IMR-90 (cell line): Measurements from ENCODE around the gene RALGPS2. TPM values are rescaled to one million over a fixed set of nuclear protein-coding genes. Genes with fewer than 3 reads are reported as not detected.

Experiments used
- ATAC-seq: fragments of 200-7000 bp; cut with Tn5 transposase; 2 replicates; pipeline ENCODE4 v1.9.1; 2020; ENCODE audit warnings: low read depth, mild to moderate bottlenecking, moderate library complexity
- BruUV-seq: library from RNA; stranded (reverse); fragments of 400-500 nt; replicated peaks from 2 replicates; lab custom pipeline; 2021; lab: Mats Ljungman, UMichigan
- CTCF ChIA-PET: fragments of 300-600 bp; formaldehyde crosslinking; extraction: SDS; loops from one replicate; lab custom pipeline; 2021; ENCODE audit warnings: antibody characterized with exemption; lab: Yijun Ruan, JAX
- POLR2A ChIA-PET: fragments of 300-600 bp; sonication (Branson Sonifier 250); formaldehyde crosslinking; loops from one replicate; lab custom pipeline; 2022; ENCODE audit warnings: antibody characterized with exemption; ENCODE audit not compliant: unreplicated experiment; lab: Charles Lee
- DNase-seq: peaks from one replicate; pipeline ENCODE4 v3.0.0; 2013
- H2AFZ ChIP-seq: replicated peaks from 2 replicates; pipeline ENCODE3; 2013; ENCODE audit warnings: low read length, mild to moderate bottlenecking; ENCODE audit not compliant: poor library complexity
- H2AK5ac ChIP-seq: 2 replicates; pipeline ENCODE4 v1.6.1; 2013; ENCODE audit warnings: low read depth, low read length, inconsistent platforms
- H2AK9ac ChIP-seq: replicated peaks from 2 replicates; pipeline ENCODE3; 2013; ENCODE audit warnings: mild to moderate bottlenecking, low read depth, low read length, moderate library complexity; ENCODE audit not compliant: poor library complexity
- H2BK120ac ChIP-seq: 2 replicates; pipeline ENCODE4 v1.6.1; 2013; ENCODE audit warnings: low read depth, low read length, inconsistent platforms
- H2BK15ac ChIP-seq: 3 replicates; pipeline ENCODE4 v1.6.1; 2013; ENCODE audit warnings: low read depth, low read length, inconsistent platforms
- H2BK20ac ChIP-seq: 2 replicates; pipeline ENCODE4 v1.6.1; 2013; ENCODE audit warnings: low read depth, mild to moderate bottlenecking, inconsistent platforms, low read length, moderate library complexity
- H2BK5ac ChIP-seq: 2 replicates; pipeline ENCODE4 v1.6.1; 2013; ENCODE audit warnings: mild to moderate bottlenecking, low read depth, low read length, inconsistent platforms; ENCODE audit not compliant: poor library complexity, severe bottlenecking
- H3K14ac ChIP-seq: replicated peaks from 2 replicates; pipeline ENCODE4 v1.6.1; 2013; ENCODE audit warnings: low read depth, low read length, inconsistent platforms
- H3K18ac ChIP-seq: 2 replicates; pipeline ENCODE4 v1.6.1; 2013; ENCODE audit warnings: low read depth, low read length, control low read depth
- H3K23ac ChIP-seq: 2 replicates; pipeline ENCODE4 v1.6.1; 2013; ENCODE audit warnings: low read depth, low read length, inconsistent platforms
- H3K27ac ChIP-seq: 2 replicates; pipeline ENCODE4 v1.5.1; 2013; ENCODE audit warnings: mild to moderate bottlenecking, control low read depth, low read length; ENCODE audit not compliant: insufficient read depth
- H3K27me3 ChIP-seq: 2 replicates; pipeline ENCODE4 v1.6.1; 2013; ENCODE audit warnings: low read length; ENCODE audit not compliant: control insufficient read depth, insufficient read depth
- H3K36me3 ChIP-seq: 2 replicates; pipeline ENCODE4 v1.6.1; 2013; ENCODE audit warnings: low read length, mixed read lengths; ENCODE audit not compliant: control insufficient read depth, insufficient read depth
- H3K4ac ChIP-seq: 2 replicates; pipeline ENCODE4 v1.6.1; 2013; ENCODE audit warnings: low read depth, low read length, inconsistent platforms
- H3K4me1 ChIP-seq: 2 replicates; pipeline ENCODE4 v1.6.1; 2013; ENCODE audit warnings: low read length, mixed read lengths; ENCODE audit not compliant: control insufficient read depth, insufficient read depth
- H3K4me2 ChIP-seq: 2 replicates; pipeline ENCODE4 v1.6.1; 2013; ENCODE audit warnings: low read depth, mild to moderate bottlenecking, control low read depth, low read length, moderate library complexity
- H3K4me3 ChIP-seq: 2 replicates; pipeline ENCODE4 v1.5.1; 2013; ENCODE audit warnings: low read depth, mild to moderate bottlenecking, control low read depth, low read length, moderate library complexity; ENCODE audit not compliant: insufficient read depth
- H3K56ac ChIP-seq: 2 replicates; pipeline ENCODE4 v1.6.1; 2013; ENCODE audit warnings: low read length, inconsistent platforms; ENCODE audit not compliant: insufficient read depth; ENCODE audit errors: extremely low read depth
- H3K79me1 ChIP-seq, 2 experiments: 2 replicates each; pipeline ENCODE4 v1.6.1; 2013; ENCODE audit warnings: low read length in 2 of 2, inconsistent platforms in 1 of 2, low read depth in 1 of 2
- H3K9ac ChIP-seq: 2 replicates; pipeline ENCODE4 v1.6.1; 2013; ENCODE audit warnings: low read depth, low read length, control low read depth
- H3K9me1 ChIP-seq: 2 replicates; pipeline ENCODE4 v1.6.1; 2013; ENCODE audit warnings: low read length, inconsistent platforms; ENCODE audit not compliant: insufficient read depth
- H3K9me3 ChIP-seq: 2 replicates; pipeline ENCODE4 v1.6.1; 2013; ENCODE audit warnings: low read length; ENCODE audit not compliant: control insufficient read depth, insufficient read depth
- H4K20me1 ChIP-seq: 2 replicates; pipeline ENCODE4 v1.6.1; 2013; ENCODE audit warnings: low read length, inconsistent platforms; ENCODE audit not compliant: insufficient read depth
- H4K5ac ChIP-seq: 2 replicates; pipeline ENCODE4 v1.6.1; 2013; ENCODE audit warnings: mild to moderate bottlenecking, low read depth, low read length, control low read depth
- H4K8ac ChIP-seq, 2 experiments: 2 replicates each; pipeline ENCODE4 v1.6.1; 2013; ENCODE audit warnings: low read depth in 2 of 2, low read length in 2 of 2, control low read depth in 1 of 2, inconsistent platforms in 1 of 2
- H4K91ac ChIP-seq: 2 replicates; pipeline ENCODE4 v1.6.1; 2013; ENCODE audit warnings: low read depth, low read length, inconsistent platforms; ENCODE audit not compliant: insufficient read depth
- BHLHE40 ChIP-seq: fragments of 150-350 bp; IDR thresholded peaks from 2 replicates; pipeline ENCODE4 v1.6.1; 2016; ENCODE audit warnings: mild to moderate bottlenecking, low read depth, low read length
- CEBPB ChIP-seq: IDR thresholded peaks from 2 replicates; pipeline ENCODE4 v1.6.1; 2012; ENCODE audit warnings: low read depth, low read length, improper control_type of control experiment
- CHD1 ChIP-seq: IDR thresholded peaks from 2 replicates; pipeline ENCODE4 v1.6.1; 2012; ENCODE audit warnings: low read depth, low read length, improper control_type of control experiment
- CTCF ChIP-seq: conservative IDR thresholded peaks from 2 replicates; pipeline ENCODE4 v1.5.1; 2012; ENCODE audit warnings: mild to moderate bottlenecking, low read depth, low read length, improper control_type of control experiment
- ELK1 ChIP-seq: fragments of 150-350 bp; IDR thresholded peaks from 2 replicates; pipeline ENCODE4 v1.6.1; 2016; ENCODE audit warnings: low read depth, mild to moderate bottlenecking, low read length, moderate library complexity, borderline replicate concordance
- FOS ChIP-seq: fragments of 150-350 bp; IDR thresholded peaks from 2 replicates; pipeline ENCODE4 v1.6.1; 2016; ENCODE audit warnings: low read depth, low read length
- MAFK ChIP-seq: IDR thresholded peaks from 2 replicates; pipeline ENCODE4 v1.6.1; 2012; ENCODE audit warnings: low read depth, low read length, improper control_type of control experiment
- MAZ ChIP-seq: IDR thresholded peaks from 2 replicates; pipeline ENCODE4 v1.6.1; 2012; ENCODE audit warnings: low read depth, mild to moderate bottlenecking, low read length, improper control_type of control experiment, moderate library complexity, borderline replicate concordance
- MXI1 ChIP-seq: IDR thresholded peaks from 2 replicates; pipeline ENCODE4 v1.6.1; 2012; ENCODE audit warnings: low read depth, mild to moderate bottlenecking, low read length, moderate library complexity, borderline replicate concordance
- NFE2L2 ChIP-seq: fragments of 150-350 bp; IDR thresholded peaks from 2 replicates; pipeline ENCODE4 v1.6.1; 2016; ENCODE audit warnings: low read depth, mild to moderate bottlenecking, low read length
- POLR2A ChIP-seq: IDR thresholded peaks from 2 replicates; pipeline ENCODE4 v1.6.1; 2012; ENCODE audit warnings: mild to moderate bottlenecking, low read depth, low read length
- RAD21 ChIP-seq: IDR thresholded peaks from 2 replicates; pipeline ENCODE4 v1.6.1; 2012; ENCODE audit warnings: low read length, improper control_type of control experiment
- RCOR1 ChIP-seq: IDR thresholded peaks from 2 replicates; pipeline ENCODE4 v1.6.1; 2012; ENCODE audit warnings: mild to moderate bottlenecking, low read length, improper control_type of control experiment; ENCODE audit not compliant: insufficient replicate concordance
- RFX5 ChIP-seq: IDR thresholded peaks from 2 replicates; pipeline ENCODE4 v1.8.0; 2012; ENCODE audit warnings: low read depth, mild to moderate bottlenecking, low read length, moderate library complexity
- SMC3 ChIP-seq: fragments of 150-350 bp; IDR thresholded peaks from 2 replicates; pipeline ENCODE4 v1.6.1; 2016; ENCODE audit warnings: low read depth, mild to moderate bottlenecking, antibody characterized with exemption, low read length, moderate library complexity
- USF2 ChIP-seq: fragments of 150-350 bp; IDR thresholded peaks from 2 replicates; pipeline ENCODE4 v1.6.1; 2017; ENCODE audit warnings: mild to moderate bottlenecking, antibody characterized with exemption, low read length, low read depth
- WGBS, 2 experiments: methylation state at CpG; one replicate each; pipeline versions ENCODE4 v1.1.5 to v1.1.7; 2013; ENCODE audit warnings: missing lambda C conversion rate in 2 of 2; ENCODE audit not compliant: insufficient read length in 1 of 2; ENCODE audit errors: extremely low coverage in 2 of 2; 5-methylcytosine and 5-hydroxymethylcytosine counted together
- dilution Hi-C: fragments of 300-500 bp; cut with HindIII; formaldehyde crosslinking; loops from one replicate; pipeline ENCODE4 v1.14.3; 2018; ENCODE audit warnings: low sequenced_read_pairs; ENCODE audit not compliant: unreplicated experiment
- in situ Hi-C: fragments of 300-500 bp; cut with MboI; formaldehyde crosslinking; loops from 3 replicates; pipeline ENCODE4 v1.14.3; 2019; ENCODE audit warnings: low sequenced_read_pairs, inconsistent platforms, mixed read lengths
- intact Hi-C: fragments of 100-400 bp; cut with micrococcal nuclease; formaldehyde crosslinking; loops from 2 replicates; pipeline ENCODE4 v1.10.0; 2022
- polyA plus RNA-seq, 3 experiments: library from polyadenylated mRNA; depleted of rRNA; stranded (reverse); fragments of >200 nt; gene quantifications; 2 replicates each; pipeline ENCODE4 v1.2.3, GENCODE V29; 2012; ENCODE audit warnings: low replicate concordance in 1 of 3
- total RNA-seq: library from RNA; depleted of rRNA; stranded (reverse); fragments of >200 nt; gene quantifications from 2 replicates; pipeline ENCODE4 v1.2.3, GENCODE V29; 2012

RALGPS2 gene
- total and polyA plus RNA-seq, 2 of the 4 experiments (the other 2 are of a cell fraction): 13.8 to 148 TPM

GRCh38 chr1:178704833-178705232, 20.2 kb upstream of the RALGPS2 start:
- dilution Hi-C loops (no loop called here), in situ Hi-C loops (no loop called here), intact Hi-C loops (no loop called here)
- no peak overlapping the region for H3K4me3 ChIP-seq
- no peak overlapping the region; the same call in 2 of the 3 replicates for H2BK15ac ChIP-seq
- H3K14ac ChIP-seq: no peak overlapping the region
- H3K23ac ChIP-seq: no peak overlapping the region
- no peaks in the 10 kb centered on the region for H3K36me3 ChIP-seq
- no peak overlapping the region for H2BK20ac ChIP-seq
- no peak overlapping the region for H2AK9ac ChIP-seq
- H3K9me3 ChIP-seq: no peaks in the 10 kb centered on the region
- no TSS peak for BruUV-seq
- ChIA-PET POLR2A (no interaction called here), CTCF (no interaction called here)
- TF ChIP-seq BHLHE40: no peak
- TF ChIP-seq MAFK: no peak
- TF ChIP-seq MXI1: no peak
- no peak for TF ChIP-seq SMC3
- no peak for TF ChIP-seq RFX5
- TF ChIP-seq MAZ: no peak
- TF ChIP-seq USF2: no peak
- no peak for TF ChIP-seq POLR2A
- TF ChIP-seq FOS: no peak
- TF ChIP-seq CEBPB: no peak
- TF ChIP-seq RCOR1: no peak
- no peak for TF ChIP-seq CHD1
- TF ChIP-seq ELK1: no peak
- TF ChIP-seq NFE2L2: no peak
- no peak for TF ChIP-seq CTCF
- TF ChIP-seq RAD21: no peak
- no peak overlapping the region for H3K56ac ChIP-seq
- ATAC-seq: no peak
- no peak overlapping the region for H2AK5ac ChIP-seq
- no peak overlapping the region for H3K18ac ChIP-seq
- no peak overlapping the region for H4K8ac ChIP-seq
- H3K4me2 ChIP-seq: no peak overlapping the region
- no peaks in the 10 kb centered on the region for H3K9me1 ChIP-seq
- peaks cover 5% of the 10 kb centered on the region for H3K4me1 ChIP-seq
- H2BK120ac ChIP-seq: no peak overlapping the region
- H2AFZ ChIP-seq: no peak overlapping the region
- WGBS, 2 experiments: no CpG with 5 or more reads among the region's 1 CpG
- no peak overlapping the region for H4K91ac ChIP-seq
- no peaks in the 10 kb centered on the region for H4K20me1 ChIP-seq
- H3K79me1 ChIP-seq: no peaks in the 10 kb centered on the region
- no peaks in the 10 kb centered on the region for H3K27me3 ChIP-seq
- no peak overlapping the region for H2BK5ac ChIP-seq
- no peak overlapping the region for H3K27ac ChIP-seq
- no peak for DNase-seq
- no peak overlapping the region for H4K5ac ChIP-seq
- H3K4ac ChIP-seq: no peak overlapping the region
- H3K9ac ChIP-seq: no peak overlapping the region
